ENCODE results near the gene KIF16B.

- TF ChIP-seq HNRNPH1 (optimal IDR thresholded peaks at IDR 0.05; ENCODE audit: low read depth, low read length) (no peak), EZH2 (IDR thresholded peaks at IDR 0.05; ENCODE audit: borderline replicate concordance, low read depth, low read length) (no peak), ZNF212 (CRISPR knock-in tag; IDR thresholded peaks at IDR 0.05) (no peak), HDAC1 (IDR thresholded peaks at IDR 0.05) (no peak), NR2C2 (CRISPR knock-in tag; IDR thresholded peaks at IDR 0.05) (no peak), NR2C2 (tag; IDR thresholded peaks at IDR 0.05) (no peak), ZNF217 (CRISPR knock-in tag; IDR thresholded peaks at IDR 0.05) (no peak), ATF3 (IDR thresholded peaks at IDR 0.05) (no peak), ATF3 (CRISPR knock-in tag; conservative IDR thresholded peaks at IDR 0.05) (no peak), ATF7 (IDR thresholded peaks at IDR 0.05) (no peak), GABPA (tag; conservative IDR thresholded peaks at IDR 0.05; ENCODE audit: low read depth) (no peak), ETV6 (IDR thresholded peaks at IDR 0.05; ENCODE audit: borderline replicate concordance in 1 of 2, low read depth in 2 of 2, low read length in 1 of 2) (no peak), ETV6 (CRISPR knock-in tag; IDR thresholded peaks at IDR 0.05; ENCODE audit: borderline replicate concordance) (no peak), TCF7 (IDR thresholded peaks at IDR 0.05; ENCODE audit: borderline replicate concordance) (no peak), TOE1 (IDR thresholded peaks at IDR 0.05; ENCODE audit: borderline replicate concordance) (no peak), TOE1 (CRISPR knock-in tag; IDR thresholded peaks at IDR 0.05; ENCODE audit: borderline replicate concordance, low read depth) (no peak), JUND (IDR thresholded peaks at IDR 0.05; ENCODE audit: borderline replicate concordance, low read depth, low read length) (no peak), JUND (tag; IDR thresholded peaks at IDR 0.05; ENCODE audit: borderline replicate concordance, low read depth, low read length) (no peak)
These were observed 7.4 kb upstream of the KIF16B start for GRCh38 chr20:16580620-16581019.
